ENCODE data around the gene MLLT6.

Gene MLLT6

GRCh38 chr17:38733982-38734973 is 29.2 kb downstream of the MLLT6 start:
- intact Hi-C loops (cut with DNase I): loop anchor here (2.0 to 10.0 kb wide), 2 partner anchors 57 to 179 kb away; no protein-coding TSS in a partner anchor
- peak in 1 of 42 donors; percentile 48 for DNase-seq

- intact Hi-C loops (cut with DNase I): loop anchor here (2.0 to 10.0 kb wide), 2 partner anchors 59 to 181 kb away; no protein-coding TSS in a partner anchor
- DNase-seq: peak; percentile 56 to 92 (median 77)
Observed at GRCh38 chr17:38735161-38735997, 30.3 kb downstream of the MLLT6 start.

GRCh38 chr17:38738007-38738662 is 33.1 kb downstream of the MLLT6 start:
- intact Hi-C loops (cut with DNase I): loop anchor here (10.0 kb wide), 1 partner anchor 183 kb away; no protein-coding TSS in a partner anchor
- DNase-seq: no peak

DNA sequence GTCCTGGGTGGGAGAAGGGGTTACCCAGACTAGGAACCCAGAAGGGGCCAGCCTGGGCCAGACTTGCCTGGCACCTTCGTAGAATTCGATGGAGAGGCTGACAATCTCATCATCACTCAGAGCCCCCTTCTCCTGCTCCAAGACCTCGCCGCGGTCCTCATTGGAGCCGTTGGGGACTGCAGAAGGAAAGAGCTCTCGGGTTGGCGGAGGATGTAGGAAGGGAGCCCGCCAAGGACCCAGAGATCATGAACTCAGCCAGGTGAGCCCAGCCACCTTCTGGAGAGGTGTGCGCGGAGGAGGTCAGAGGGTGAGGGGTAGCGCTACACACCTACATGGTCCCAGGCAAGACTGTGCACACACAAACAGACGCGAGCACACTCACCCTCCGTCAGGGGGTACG is 33.6 kb downstream of the MLLT6 start:
- intact Hi-C loops (cut with DNase I): loop anchor here (10.0 kb wide), 1 partner anchor 184 kb away; no protein-coding TSS in a partner anchor
- no peak for DNase-seq

DNA sequence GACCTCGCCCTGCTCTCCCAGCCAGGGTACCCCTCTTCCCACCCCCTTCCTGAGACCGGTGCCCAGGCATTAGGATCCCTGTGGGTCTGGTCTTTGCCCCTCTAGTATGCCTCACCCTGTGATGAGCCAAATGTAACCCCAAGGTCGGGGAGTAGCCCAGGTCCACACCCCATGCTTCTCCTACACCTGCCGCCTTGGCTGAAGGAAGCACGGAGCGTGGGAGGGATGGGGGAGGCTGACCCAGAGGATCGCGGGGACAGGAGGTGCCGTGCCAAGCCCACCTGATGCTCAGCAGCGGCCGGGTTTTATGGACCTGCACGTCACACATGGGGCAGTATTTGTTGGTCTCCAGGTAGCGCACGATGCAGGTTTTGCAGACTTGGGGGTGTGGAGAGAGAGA is 34.2 kb downstream of the MLLT6 start:
- intact Hi-C loops (cut with DNase I): loop anchor here (10.0 kb wide), 1 partner anchor 185 kb away; no protein-coding TSS in a partner anchor
- DNase-seq: no peak

DNA sequence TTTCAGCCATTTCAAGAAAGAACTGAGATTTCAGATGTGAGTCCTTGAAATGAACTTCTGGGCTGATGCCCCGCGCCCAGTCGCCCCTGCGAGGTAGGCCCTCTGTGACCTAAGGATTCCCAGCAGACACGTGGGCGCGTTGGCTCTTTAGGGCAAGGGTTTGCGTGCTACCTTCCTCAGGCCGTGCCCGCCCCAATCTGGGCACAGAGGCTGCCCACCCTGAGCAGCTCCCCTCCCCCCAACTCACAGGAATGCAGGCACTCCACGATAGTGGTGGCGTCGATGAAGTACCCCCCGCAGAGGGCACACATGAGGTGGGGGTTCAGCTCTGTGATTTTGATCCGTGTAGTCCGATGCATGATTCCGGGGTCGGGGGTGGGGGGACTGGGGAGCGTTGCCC is 35.0 kb downstream of the MLLT6 start:
- no peak for DNase-seq
- intact Hi-C loops (cut with DNase I): no loop called here

DNA sequence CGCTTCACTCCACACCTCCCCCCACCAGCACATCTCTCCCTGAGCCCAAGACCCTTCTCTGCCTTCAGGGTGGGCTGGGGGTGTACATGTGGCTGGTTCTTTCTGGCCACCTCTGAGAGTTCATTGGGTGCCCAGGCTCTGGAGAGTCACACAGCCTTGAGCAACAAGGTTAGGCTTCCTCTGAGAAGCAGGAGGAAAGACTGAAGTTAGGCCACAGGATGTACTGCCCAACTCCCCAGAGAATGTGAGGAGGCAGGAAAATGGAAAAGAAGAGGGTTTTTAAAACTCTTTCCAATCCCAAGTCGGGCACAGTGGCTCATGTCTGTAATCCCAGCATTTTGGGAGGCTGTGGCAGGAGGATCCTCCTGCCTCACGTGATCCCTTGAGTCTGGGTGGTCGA is 35.7 kb downstream of the MLLT6 start:
- DNase-seq: no peak
- intact Hi-C loops (cut with DNase I): no loop called here

DNA sequence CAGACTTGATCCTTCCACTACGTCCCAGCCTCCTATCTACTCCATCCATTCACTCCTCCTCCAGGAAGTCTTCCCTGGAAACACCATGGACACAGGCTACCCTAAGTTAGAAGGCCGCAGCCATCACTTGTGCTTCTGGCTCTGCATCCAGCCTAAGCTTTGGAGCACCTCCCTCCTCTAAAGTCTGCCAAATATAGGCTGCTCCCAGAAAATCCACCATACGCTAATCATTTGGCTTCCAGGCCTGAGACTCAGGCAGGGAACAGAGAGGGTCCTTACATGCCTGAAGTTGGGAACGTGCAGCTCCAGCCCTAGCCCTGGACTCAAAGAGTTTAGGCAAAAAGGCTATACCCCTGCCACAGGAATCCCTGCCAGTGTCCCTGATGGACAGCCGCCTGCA is 36.4 kb downstream of the MLLT6 start:
- DNase-seq: no peak
- intact Hi-C loops (cut with DNase I): no loop called here

DNA sequence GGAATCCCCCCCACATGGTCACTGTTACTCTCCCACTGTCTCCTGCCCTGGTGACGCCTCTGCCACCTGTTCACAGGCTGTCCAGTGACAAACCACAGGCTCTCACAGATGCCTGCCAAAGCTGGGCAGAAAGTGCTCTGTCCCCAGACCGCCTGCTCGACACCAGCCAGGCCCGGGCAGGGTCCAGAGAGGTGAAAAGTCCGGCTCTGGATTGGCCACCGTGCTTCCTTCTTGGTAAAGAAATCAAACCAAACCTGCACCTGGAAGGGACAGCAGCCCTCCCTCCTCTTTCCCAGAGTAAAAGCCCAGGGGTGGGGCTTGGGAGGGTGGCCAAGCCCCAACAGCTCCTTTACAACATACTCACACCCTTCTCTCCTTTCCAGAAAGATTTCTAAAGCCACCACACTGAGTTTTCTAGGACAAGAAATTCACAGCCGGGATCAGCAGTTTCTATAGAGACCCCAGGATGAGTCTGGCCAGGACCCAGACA is 36.9 kb downstream of the MLLT6 start:
- no peak for DNase-seq
- intact Hi-C loops (cut with DNase I): no loop called here

GRCh38 chr17:38742411-38743308 is 37.6 kb downstream of the MLLT6 start:
- intact Hi-C loops (cut with DNase I): no loop called here
- DNase-seq: no peak

DNA sequence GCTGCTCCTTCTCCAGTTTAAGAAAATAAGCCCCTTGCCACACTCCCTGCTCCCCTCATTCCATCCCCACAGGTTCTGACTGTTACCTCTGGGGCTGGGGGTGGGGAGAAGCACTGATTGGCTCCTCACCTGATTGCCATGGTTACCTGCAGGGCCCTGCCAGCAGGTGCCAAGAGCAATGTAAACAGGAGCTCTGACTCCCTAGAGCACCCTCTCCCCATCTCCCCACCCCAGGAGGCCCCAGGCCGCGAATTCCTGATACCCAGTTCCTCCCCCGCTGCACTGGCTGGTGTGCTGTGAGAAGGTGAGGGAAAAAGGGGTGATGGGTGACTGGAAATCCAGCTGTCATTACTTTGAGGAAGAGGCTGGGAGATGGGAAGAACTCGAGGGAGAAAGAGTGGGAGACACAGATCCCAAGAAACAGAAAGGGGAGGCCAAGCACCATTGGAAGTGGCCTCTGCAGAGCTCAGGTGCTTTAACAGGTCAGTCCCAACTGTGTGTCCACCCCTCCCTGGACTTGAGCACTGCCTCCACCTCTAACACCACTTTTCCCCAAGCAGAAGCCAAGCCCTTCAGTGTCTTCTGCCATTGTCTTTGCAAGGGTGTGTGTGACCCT is 38.6 kb downstream of the MLLT6 start:
- peak in 20 of 42 donors; percentile 31 to 75 (median 52) for DNase-seq
- intact Hi-C loops (cut with DNase I): no loop called here

- intact Hi-C loops (cut with DNase I): loop anchor here (5.0 kb wide), 1 partner anchor 52 kb away; the partner anchor contains the start of gene PIP4K2B
- no peak for DNase-seq
Observed at GRCh38 chr17:38745545-38745944, 40.5 kb downstream of the MLLT6 start.

GRCh38 chr17:38746004-38746848 is 41.2 kb downstream of the MLLT6 start:
- DNase-seq: no peak

GRCh38 chr17:38746849-38747462 is 41.9 kb downstream of the MLLT6 start:
- DNase-seq: no peak
- intact Hi-C loops (cut with DNase I): loop anchor here (5.0 kb wide), 1 partner anchor 50 kb away; the partner anchor contains the start of gene PIP4K2B

More at GRCh38 chr17:38746004-38746848, 41.2 kb downstream of the MLLT6 start:
- intact Hi-C loops (cut with DNase I): loop anchor here (5.0 kb wide), 1 partner anchor 51 kb away; the partner anchor contains the start of gene PIP4K2B

DNA sequence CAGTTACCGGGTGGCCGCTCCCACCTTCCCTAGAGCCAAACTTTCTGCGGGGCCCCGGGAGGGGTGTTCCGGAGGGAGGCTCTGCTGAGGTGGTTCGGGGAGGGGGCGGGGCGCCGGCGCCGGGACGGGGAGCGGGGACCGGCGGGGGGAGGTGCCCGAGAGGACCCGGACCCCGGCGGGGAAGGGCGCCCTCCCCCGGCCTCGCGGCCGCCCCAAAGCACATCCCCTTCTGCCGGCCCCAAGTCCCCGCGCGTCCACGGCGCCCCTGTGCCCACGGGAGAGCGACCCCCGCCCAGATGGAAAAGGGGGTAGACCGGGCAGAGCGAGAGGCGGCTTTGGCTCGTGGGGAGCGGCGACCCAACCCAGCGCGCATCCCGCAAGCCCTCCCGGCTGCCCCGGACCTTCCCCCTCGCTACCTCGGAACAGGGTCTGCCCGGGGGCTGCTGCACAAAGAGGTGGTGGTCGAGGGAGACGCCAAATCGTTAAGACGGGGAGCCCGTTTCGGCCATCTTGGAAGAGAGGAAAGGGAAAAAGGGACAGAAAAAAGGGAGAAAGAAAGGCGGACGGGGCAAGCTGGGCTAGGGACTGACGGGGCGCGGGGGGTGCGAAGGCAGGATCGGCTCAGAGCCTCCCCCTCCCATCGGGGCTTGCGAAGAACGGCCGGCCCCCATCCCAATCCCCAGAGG is 42.5 kb downstream of the MLLT6 start:
- peak in 4 of 42 donors; percentile 22 to 37 (median 35) for DNase-seq
- intact Hi-C loops (cut with DNase I): loop anchor here (5.0 kb wide), 1 partner anchor 50 kb away; the partner anchor contains the start of gene PIP4K2B
